Dermis lymphatic vessel endothelial cell (primary cell): ENCODE data around the gene FUT2. TPM values are rescaled to one million over a fixed set of nuclear protein-coding genes. Genes with fewer than 3 reads are reported as not detected.

ENCODE experiments used
- total RNA-seq: library from RNA; depleted of rRNA; stranded (reverse); fragments of >200 nt; gene quantifications from 2 replicates; pipeline ENCODE4 v1.2.1, GENCODE V29; 2014

Gene FUT2
- total RNA-seq = not detected in 2 replicates

DNA sequence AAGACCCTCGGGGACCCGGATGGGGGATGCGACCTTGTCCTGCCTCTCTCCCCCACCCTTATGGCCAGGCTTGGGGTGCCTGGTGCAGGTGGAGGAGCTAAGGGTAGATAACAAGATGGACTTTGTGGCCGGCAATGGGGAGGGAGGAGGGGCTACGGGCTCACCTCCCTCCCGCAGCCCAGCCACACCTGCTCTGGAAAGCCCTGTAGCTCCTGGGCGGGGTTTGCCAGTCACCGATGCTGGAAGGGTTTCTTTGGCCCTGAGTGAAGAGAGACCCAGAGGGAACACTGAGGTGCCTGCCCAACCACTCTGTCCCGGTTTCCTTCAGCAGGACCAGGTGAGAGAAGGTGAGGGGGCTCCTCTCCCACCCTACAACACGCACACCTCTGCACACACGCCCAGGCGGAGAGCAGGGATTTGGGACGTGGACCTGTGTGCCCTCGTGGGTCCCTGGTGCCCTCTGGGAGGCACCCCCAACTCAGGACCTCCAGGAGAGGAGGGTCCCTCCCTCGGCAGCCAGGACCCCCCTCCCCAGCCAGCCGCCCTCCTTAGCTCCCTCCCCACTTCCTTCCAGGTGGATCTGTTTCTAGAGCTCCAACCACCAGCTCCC, at the start of gene FUT2:
Gene FUT2 (plus strand): TSS at position 229 of the 610 bp plus-strand sequence. CDS start 6,986 bp downstream, outside the sequence.

DNA sequence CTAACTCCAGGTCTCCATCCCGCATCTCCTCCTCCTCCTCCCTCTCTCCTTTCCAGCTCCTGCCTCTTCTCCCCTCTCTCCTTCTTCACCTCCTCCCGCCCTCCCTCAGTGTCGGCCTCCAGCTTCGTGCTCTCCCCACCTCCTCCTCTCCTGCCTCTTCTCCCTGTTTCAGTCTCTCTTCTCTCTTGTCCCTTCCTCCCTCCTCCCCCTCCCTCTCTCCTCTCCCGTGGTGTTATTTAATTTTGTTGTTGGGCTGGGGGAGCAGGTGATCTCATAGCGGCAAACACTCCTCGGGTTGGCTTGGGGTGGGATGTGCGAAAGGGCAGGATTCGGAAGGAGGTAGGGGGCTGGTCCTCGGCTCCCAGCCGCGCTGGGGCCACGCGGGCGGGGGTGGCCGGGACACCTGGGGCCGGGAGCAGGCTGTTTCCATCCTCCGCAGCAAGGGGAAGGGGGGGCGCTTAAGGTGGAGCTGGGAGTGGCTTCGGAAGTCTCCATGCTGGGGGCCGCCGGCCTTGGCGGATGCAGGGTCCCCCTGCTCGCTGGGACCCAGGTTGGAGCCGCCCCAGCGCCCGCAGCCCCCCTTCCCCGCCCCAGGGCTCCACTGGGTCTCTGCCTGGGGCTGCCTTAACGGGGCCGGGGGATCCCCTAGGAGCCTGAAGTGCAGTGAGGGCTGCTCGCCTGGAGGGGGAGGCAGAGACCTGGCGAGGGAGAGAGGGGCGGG, 49.6 kb upstream of the FUT2 start, which contains the start of gene CA11:
Gene CA11 (minus strand): TSS at position 187 of the 721 bp plus-strand sequence. CDS start 555 bp downstream, outside the sequence.

DNA sequence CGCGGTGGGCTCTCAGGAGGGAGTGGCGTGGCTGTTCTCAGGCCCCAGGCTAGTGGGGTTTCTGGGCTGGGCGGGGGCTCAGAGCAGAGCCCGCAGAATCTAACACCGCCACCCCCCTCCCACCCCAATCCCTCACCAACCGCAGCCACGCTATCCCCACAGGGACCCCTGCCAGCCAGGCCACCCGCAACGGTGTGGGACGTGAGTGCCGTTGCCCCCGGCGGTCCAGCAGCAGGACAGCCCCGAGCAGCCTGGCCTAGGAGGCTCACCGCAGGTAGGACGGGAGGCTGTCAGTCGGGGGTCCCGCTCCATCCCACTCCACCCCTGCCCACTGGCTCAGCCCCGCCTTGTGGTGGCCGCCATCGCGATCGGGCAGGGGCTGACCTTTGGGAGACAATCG, 22.8 kb upstream of the FUT2 start, which contains the start of gene NTN5:
Gene NTN5 (minus strand): TSS at position 24 of the 400 bp plus-strand sequence. CDS start 2,031 bp downstream, outside the sequence.

DNA sequence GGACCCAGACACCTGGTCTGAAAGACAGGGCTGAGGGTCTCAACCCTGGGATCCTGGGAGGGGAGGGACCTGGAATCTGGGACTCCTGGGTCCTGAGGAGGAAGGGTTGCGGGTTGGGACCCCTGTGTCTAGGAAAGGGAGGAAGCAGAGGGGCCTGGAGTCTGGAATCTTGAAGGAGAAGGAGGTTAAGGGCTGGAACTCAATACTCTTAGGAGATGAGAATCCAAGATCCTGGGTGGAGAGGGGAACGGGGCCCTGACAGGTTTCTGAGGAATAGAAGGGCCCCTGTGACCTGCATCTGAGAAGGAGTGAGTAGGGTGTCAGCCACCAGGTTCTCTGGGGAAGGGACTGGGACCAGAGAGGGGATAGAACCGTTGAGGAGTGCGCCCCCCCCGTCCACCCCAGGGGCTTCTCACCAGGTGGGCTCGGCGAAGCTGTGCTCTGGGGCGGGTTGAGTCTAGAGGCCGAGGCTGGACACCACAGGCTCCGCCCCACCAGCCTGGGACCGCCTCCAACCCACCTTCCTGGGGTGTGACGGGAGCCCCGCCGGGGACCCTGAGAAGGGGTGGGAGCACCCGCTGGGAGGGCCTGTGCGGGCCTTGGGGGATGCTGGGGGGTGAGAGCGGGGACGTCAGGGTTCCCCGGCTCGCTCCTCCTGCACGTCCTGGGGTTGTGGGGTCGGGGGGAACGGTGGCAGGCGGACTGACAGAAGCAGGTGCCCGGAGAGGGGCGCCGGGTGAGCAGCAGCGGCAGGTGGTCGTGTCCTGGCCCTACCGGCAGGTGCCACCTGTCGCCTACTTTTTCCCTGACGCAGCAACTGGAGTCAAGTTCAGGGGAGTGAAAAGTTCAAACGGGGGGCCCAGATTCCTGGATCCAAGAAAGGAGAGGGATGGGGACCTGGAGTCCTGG, 23.7 kb downstream of the FUT2 start, which contains the start of gene MAMSTR:
Gene MAMSTR (minus strand): TSS at position 463 of the 909 bp plus-strand sequence. CDS start 694 bp downstream, outside the sequence.

DNA sequence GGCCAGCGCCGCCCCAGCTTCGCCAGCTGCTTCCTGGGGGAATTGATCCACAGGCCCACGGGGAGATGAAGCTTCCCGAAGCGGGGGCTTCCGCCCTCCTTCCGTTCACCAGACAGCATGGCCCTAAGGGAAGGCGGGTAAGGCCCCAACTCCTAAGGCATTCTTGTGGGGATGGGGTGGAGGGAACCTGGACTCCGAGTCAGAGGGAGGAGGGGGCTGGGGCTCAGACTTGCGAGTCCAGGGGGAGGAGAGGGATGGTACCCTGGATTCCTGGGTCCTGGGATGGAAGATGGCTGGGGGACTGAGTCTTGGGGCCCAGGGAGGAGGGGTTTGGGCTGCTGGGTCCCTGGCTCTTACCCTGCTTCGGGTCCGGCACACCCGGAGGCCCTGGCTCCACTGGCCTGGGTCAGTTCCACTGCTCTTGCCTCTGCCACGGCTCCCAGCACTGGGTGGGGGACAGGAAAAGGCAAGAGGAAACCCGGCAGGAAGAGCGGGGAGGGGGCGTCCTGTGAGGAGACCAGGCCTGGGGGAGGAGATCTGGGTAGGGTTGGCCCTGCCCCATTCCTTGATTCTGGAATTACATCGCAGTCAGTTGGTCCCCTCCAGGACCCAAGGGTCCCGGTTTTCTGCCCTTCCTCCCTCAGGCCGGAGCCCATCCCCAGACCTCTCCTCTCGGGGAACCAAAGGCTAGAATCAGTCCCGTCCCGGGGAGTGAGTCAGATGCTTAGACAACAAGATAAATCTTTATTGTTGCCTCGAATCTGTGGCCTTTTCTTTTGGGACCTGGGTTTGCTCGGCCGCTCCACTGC, 44.6 kb downstream of the FUT2 start, which contains the start of gene RASIP1:
Gene RASIP1 (minus strand): TSS at position 447 of the 809 bp plus-strand sequence. CDS start 328 bp downstream, at position 119.

GRCh38 chr19:48746738-48747575, 51.2 kb downstream of the FUT2 start, which contains the start of gene IZUMO1:
Gene IZUMO1, minus strand, starts transcription at chr19:48746909. Its CDS starts 1,050 bp downstream, at chr19:48745859.

GRCh38 chr19:48752496-48753365, 57.0 kb downstream of the FUT2 start, which contains the start of gene FUT1:
Gene FUT1, minus strand, starts transcription at chr19:48752641. Its CDS starts 1,360 bp downstream, at chr19:48751281.

DNA sequence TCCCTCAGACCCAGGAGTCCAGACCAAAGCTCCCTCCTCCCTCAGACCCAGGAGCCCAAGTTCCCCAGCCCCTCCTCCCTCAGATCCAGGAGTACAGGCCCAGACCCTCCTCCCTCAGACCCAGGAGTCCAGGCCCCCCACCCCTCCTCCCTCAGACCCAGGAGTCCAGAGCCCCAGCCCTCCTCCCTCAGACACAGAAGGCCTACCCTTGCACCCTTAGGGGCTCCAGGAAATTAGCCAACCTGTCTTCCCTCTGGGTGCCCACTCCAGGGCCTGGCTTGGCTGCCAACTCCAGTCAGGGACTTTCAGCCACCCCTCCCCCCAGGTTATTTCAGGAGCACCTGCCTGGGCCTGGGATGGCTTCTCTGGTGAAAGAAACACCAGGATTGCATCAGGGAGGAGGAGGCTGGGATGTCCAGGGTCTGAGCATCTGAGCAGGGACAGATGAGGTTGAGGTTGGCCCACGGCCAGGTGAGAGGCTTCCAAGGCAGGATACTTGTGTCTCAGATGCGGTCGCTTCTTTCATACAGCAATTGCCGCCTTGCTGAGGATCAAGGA, 59.4 kb downstream of the FUT2 start, which contains the start of gene FGF21:
Gene FGF21 (plus strand): TSS at position 441 of the 558 bp plus-strand sequence. CDS start 713 bp downstream, outside the sequence.

Other genes with a start within 250 kb of the FUT2 start
- 14.7 and 24.4 TPM in 2 replicates for gene GRWD1, start 250.0 kb upstream of the FUT2 start, total RNA-seq
- gene KCNJ14, start 240.4 kb upstream of the FUT2 start, total RNA-seq = 0.11 and 0.26 TPM in 2 replicates
- 54.6 and 64.6 TPM in 2 replicates for gene CYTH2, start 226.6 kb upstream of the FUT2 start, total RNA-seq
- under 0.01 TPM in 1 of 2 replicates, not detected in the other for gene LMTK3, start 184.1 kb upstream of the FUT2 start, total RNA-seq
- 0.11 TPM in 1 of 2 replicates, not detected in the other for gene SULT2B1, start 143.8 kb upstream of the FUT2 start, total RNA-seq
- not detected in 2 replicates for gene SPACA4, start 89.2 kb upstream of the FUT2 start, total RNA-seq
- 0.22 and 0.60 TPM in 2 replicates for gene FAM83E, start 80.9 kb upstream of the FUT2 start, total RNA-seq
- 2,542 and 4,069 TPM in 2 replicates for gene RPL18, start 76.8 kb upstream of the FUT2 start, total RNA-seq
- 4.0 and 4.9 TPM in 2 replicates for gene SPHK2, start 76.5 kb upstream of the FUT2 start, total RNA-seq
- gene DBP, start 58.6 kb upstream of the FUT2 start, total RNA-seq = 1.9 and 2.1 TPM in 2 replicates
- 4.0 and 9.8 TPM in 2 replicates for gene CA11, start 49.8 kb upstream of the FUT2 start, total RNA-seq
- gene NTN5, start 23.0 kb upstream of the FUT2 start, total RNA-seq = not detected in 2 replicates
- gene MAMSTR, start 23.8 kb downstream of the FUT2 start, total RNA-seq = 0.09 and 0.11 TPM in 2 replicates
- gene RASIP1, start 44.6 kb downstream of the FUT2 start, total RNA-seq = 52.8 and 61.2 TPM in 2 replicates
- 0.43 and 0.52 TPM in 2 replicates for gene IZUMO1, start 50.9 kb downstream of the FUT2 start, total RNA-seq
- gene FUT1, start 56.7 kb downstream of the FUT2 start, total RNA-seq = 7.8 and 9.8 TPM in 2 replicates
- not detected in 2 replicates for gene FGF21, start 59.6 kb downstream of the FUT2 start, total RNA-seq
- gene BCAT2, start 115.1 kb downstream of the FUT2 start, total RNA-seq = 23.5 and 26.8 TPM in 2 replicates
- 3.0 and 6.2 TPM in 2 replicates for gene HSD17B14, start 140.5 kb downstream of the FUT2 start, total RNA-seq
- 5.3 and 7.6 TPM in 2 replicates for gene PLEKHA4, start 172.6 kb downstream of the FUT2 start, total RNA-seq
- gene PPP1R15A, start 176.4 kb downstream of the FUT2 start, total RNA-seq = 34.9 and 52.9 TPM in 2 replicates
- gene TULP2, start 202.8 kb downstream of the FUT2 start, total RNA-seq = 0.09 and 0.11 TPM in 2 replicates
- gene NUCB1, start 204.3 kb downstream of the FUT2 start, total RNA-seq = 142 and 143 TPM in 2 replicates
- gene DHDH, start 237.7 kb downstream of the FUT2 start, total RNA-seq = not detected in 2 replicates